K562 (cell line): ENCODE data around the gene PUS3. TPM values are rescaled to one million over a fixed set of nuclear protein-coding genes. Genes with fewer than 3 reads are reported as not detected.

Source experiments
- CBFA2T3 ChIP-seq: fragments of 450-650 bp; IDR thresholded peaks from 2 replicates; pipeline ENCODE4 v1.6.1; 2017
- CBX5 ChIP-seq: IDR thresholded peaks from 2 replicates; pipeline ENCODE4 v1.6.1; 2014; ENCODE audit warnings: low read depth, borderline replicate concordance
- FOXK1 ChIP-seq: sonication (generic); formaldehyde crosslinking; IDR thresholded peaks from 2 replicates; pipeline ENCODE4 v1.8.0; 2022; ENCODE audit warnings: missing genetic modification reagents, mild to moderate bottlenecking, borderline replicate concordance
- GABPB2 ChIP-seq: fragments of 250-450 bp; sonication (Bioruptor Pico); conservative IDR thresholded peaks from 2 replicates; pipeline ENCODE4 v1.5.1; 2021; ENCODE audit warnings: mild to moderate bottlenecking
- IFI16 ChIP-seq: fragments of 250-450 bp; sonication (Bioruptor Pico); IDR thresholded peaks from 2 replicates; pipeline ENCODE4 v2.1.2; 2022; ENCODE audit warnings: mild to moderate bottlenecking, inconsistent platforms
- NBN ChIP-seq: fragments of 450-650 bp; IDR thresholded peaks from 2 replicates; pipeline ENCODE4 v1.6.1; 2016; ENCODE audit warnings: low read depth, mild to moderate bottlenecking
- RBM17 ChIP-seq: fragments of 200-400 bp; formaldehyde crosslinking; IDR thresholded peaks from 2 replicates; pipeline ENCODE4 v1.6.1; 2017; ENCODE audit warnings: low read depth, mild to moderate bottlenecking, low read length, borderline replicate concordance
- SRSF7 ChIP-seq: fragments of 200-400 bp; formaldehyde crosslinking; optimal IDR thresholded peaks from 2 replicates; pipeline ENCODE3; 2017; ENCODE audit warnings: mild to moderate bottlenecking, low read depth, low read length
- STAT5B ChIP-seq: fragments of 250-450 bp; sonication (Bioruptor Pico); IDR thresholded peaks from 2 replicates; pipeline ENCODE4 v1.8.0; 2021; ENCODE audit warnings: mild to moderate bottlenecking, inconsistent platforms
- ZNF3 ChIP-seq: fragments of 250-450 bp; sonication (Bioruptor Pico); IDR thresholded peaks from 2 replicates; pipeline ENCODE4 v1.5.0; 2021; ENCODE audit warnings: mild to moderate bottlenecking, moderate library complexity
- ZNF311 ChIP-seq: fragments of 250-450 bp; sonication (Bioruptor Pico); IDR thresholded peaks from 2 replicates; pipeline ENCODE4 v1.4.0; 2020; ENCODE audit warnings: mild to moderate bottlenecking, moderate library complexity
- ZNF57 ChIP-seq: fragments of 450-650 bp; formaldehyde crosslinking; IDR thresholded peaks from 2 replicates; pipeline ENCODE4 v1.4.0; 2020; ENCODE audit warnings: mild to moderate bottlenecking, moderate library complexity
- polyA plus RNA-seq, 8 experiments: library from polyadenylated mRNA; depleted of rRNA in 4 of 8; stranded (reverse) in 5 of 8; unstranded in 3 of 8; fragments of >200 nt; fragmentation: Nextera tagmentation in 2 of 8; fragmentation: Illumina TruSeq in 1 of 8; extraction: Ambion mirVana in 2 of 8; extraction: Trizol in 1 of 8; gene quantifications; 2 replicates each; pipeline versions ENCODE4 v1.2.1 to v1.2.3, GENCODE V29; 2011 to 2014; ENCODE audit warnings: inconsistent platforms in 1 of 8, missing spikeins in 1 of 8
- total RNA-seq, 7 experiments: library from RNA; depleted of rRNA in 6 of 7; stranded (reverse); fragments of >200 nt in 6 of 7; fragmentation: Illumina TruSeq in 2 of 7; extraction: Trizol in 2 of 7; gene quantifications; 2 replicates each; pipeline versions ENCODE4 v1.2.1 to v1.2.3, GENCODE V29; 2011 to 2021; ENCODE audit warnings: low replicate concordance in 1 of 7
- TF ChIP-seq, protein P1 (sequence below): fragments of 250-450 bp; sonication (Bioruptor Pico); IDR thresholded peaks from 2 replicates; pipeline ENCODE4 v1.8.0; 2022; ENCODE audit warnings: moderate library complexity, mild to moderate bottlenecking, inconsistent platforms
- TF ChIP-seq, protein P2 (sequence below): fragments of 250-450 bp; sonication (Bioruptor Pico); IDR thresholded peaks from 2 replicates; pipeline ENCODE4 v1.9.0; 2021; ENCODE audit warnings: mild to moderate bottlenecking, inconsistent platforms
- TF ChIP-seq, protein P3 (sequence below): fragments of 450-650 bp; formaldehyde crosslinking; IDR thresholded peaks from 2 replicates; pipeline ENCODE4 v1.4.0; 2020; ENCODE audit warnings: mild to moderate bottlenecking
- TF ChIP-seq, protein P4 (sequence below): sonication (generic); formaldehyde crosslinking; IDR thresholded peaks from 2 replicates; pipeline ENCODE4 v1.8.0; 2022; ENCODE audit warnings: missing genetic modification reagents, mild to moderate bottlenecking, borderline replicate concordance
- TF ChIP-seq, protein P5 (sequence below), 2 experiments: fragments of 450-650 bp; conservative IDR thresholded peaks; 2 replicates each; pipeline ENCODE4 v1.6.1; 2017; ENCODE audit warnings: mild to moderate bottlenecking in 2 of 2, moderate library complexity in 2 of 2
- TF ChIP-seq, protein P6 (sequence below): sonication (generic); IDR thresholded peaks from 2 replicates; pipeline ENCODE4 v1.6.1; 2016
- TF ChIP-seq, protein P7 (sequence below): fragments of 250-450 bp; sonication (Bioruptor Pico); IDR thresholded peaks from 2 replicates; pipeline ENCODE4 v1.4.0; 2020; ENCODE audit warnings: mild to moderate bottlenecking

PUS3 gene
- total and polyA plus RNA-seq, 9 of the 15 experiments (the other 6 are each of a cell fraction or from before 2014, with no cell fraction given), result 16.5 to 49.2 (median 35.9) TPM

DNA sequence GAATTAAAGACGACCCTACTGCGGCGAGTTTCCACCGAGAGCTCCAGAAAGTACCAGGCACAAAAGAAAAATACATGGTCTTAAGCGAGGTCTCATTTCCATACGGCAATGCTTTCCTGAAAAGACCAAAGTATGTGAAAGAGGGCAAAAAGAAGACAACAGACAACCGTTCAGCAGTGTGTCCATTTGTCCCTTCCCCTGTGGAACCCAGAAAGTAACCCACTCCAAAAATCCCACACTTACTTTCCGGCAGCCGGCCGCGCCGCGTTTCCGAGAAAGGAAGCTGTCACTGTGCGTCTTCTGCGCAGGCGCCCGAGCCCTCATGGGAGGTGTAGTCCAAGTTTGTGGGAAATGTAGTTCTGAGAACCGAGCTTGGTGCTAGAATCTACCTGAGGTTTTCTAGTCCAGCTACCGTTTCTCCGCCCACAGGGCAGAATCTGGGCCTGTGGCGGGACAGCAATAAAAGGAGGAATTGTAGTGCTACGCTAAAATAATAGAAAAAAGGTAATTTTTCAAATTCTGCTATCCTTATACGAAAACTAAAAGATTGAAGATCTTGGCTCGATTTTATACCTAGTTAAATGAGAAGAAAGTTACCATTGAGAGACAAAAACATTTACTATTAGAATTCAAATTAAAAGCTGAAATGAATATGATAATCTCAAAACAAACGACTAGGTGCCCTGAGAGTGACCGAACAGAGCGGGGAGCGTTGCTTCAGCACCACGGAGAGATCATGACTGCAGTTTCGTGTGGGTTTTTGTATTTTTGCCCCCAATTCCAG is at the start of gene PUS3 (continued):
- TF ChIP-seq, protein P1, sequence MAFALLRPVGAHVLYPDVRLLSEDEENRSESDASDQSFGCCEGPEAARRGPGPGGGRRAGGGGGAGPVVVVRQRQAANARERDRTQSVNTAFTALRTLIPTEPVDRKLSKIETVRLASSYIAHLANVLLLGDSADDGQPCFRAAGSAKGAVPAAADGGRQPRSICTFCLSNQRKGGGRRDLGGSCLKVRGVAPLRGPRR, result no peak
- no peak for TF ChIP-seq ZNF3 (CRISPR knock-in tag)
- TF ChIP-seq, protein P2, sequence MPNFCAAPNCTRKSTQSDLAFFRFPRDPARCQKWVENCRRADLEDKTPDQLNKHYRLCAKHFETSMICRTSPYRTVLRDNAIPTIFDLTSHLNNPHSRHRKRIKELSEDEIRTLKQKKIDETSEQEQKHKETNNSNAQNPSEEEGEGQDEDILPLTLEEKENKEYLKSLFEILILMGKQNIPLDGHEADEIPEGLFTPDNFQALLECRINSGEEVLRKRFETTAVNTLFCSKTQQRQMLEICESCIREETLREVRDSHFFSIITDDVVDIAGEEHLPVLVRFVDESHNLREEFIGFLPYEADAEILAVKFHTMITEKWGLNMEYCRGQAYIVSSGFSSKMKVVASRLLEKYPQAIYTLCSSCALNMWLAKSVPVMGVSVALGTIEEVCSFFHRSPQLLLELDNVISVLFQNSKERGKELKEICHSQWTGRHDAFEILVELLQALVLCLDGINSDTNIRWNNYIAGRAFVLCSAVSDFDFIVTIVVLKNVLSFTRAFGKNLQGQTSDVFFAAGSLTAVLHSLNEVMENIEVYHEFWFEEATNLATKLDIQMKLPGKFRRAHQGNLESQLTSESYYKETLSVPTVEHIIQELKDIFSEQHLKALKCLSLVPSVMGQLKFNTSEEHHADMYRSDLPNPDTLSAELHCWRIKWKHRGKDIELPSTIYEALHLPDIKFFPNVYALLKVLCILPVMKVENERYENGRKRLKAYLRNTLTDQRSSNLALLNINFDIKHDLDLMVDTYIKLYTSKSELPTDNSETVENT (CRISPR knock-in tag), result no peak
- TF ChIP-seq, protein P3, sequence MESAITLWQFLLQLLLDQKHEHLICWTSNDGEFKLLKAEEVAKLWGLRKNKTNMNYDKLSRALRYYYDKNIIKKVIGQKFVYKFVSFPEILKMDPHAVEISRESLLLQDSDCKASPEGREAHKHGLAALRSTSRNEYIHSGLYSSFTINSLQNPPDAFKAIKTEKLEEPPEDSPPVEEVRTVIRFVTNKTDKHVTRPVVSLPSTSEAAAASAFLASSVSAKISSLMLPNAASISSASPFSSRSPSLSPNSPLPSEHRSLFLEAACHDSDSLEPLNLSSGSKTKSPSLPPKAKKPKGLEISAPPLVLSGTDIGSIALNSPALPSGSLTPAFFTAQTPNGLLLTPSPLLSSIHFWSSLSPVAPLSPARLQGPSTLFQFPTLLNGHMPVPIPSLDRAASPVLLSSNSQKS, result no peak
- TF ChIP-seq CBX5, result no peak
- TF ChIP-seq ZNF57, result no peak
- TF ChIP-seq, protein P4, sequence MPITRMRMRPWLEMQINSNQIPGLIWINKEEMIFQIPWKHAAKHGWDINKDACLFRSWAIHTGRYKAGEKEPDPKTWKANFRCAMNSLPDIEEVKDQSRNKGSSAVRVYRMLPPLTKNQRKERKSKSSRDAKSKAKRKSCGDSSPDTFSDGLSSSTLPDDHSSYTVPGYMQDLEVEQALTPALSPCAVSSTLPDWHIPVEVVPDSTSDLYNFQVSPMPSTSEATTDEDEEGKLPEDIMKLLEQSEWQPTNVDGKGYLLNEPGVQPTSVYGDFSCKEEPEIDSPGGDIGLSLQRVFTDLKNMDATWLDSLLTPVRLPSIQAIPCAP (CRISPR knock-in tag), result no peak
- no peak for TF ChIP-seq STAT5B (CRISPR knock-in tag)
- TF ChIP-seq RBM17, result no peak
- no peak for TF ChIP-seq GABPB2
- TF ChIP-seq, protein P5, sequence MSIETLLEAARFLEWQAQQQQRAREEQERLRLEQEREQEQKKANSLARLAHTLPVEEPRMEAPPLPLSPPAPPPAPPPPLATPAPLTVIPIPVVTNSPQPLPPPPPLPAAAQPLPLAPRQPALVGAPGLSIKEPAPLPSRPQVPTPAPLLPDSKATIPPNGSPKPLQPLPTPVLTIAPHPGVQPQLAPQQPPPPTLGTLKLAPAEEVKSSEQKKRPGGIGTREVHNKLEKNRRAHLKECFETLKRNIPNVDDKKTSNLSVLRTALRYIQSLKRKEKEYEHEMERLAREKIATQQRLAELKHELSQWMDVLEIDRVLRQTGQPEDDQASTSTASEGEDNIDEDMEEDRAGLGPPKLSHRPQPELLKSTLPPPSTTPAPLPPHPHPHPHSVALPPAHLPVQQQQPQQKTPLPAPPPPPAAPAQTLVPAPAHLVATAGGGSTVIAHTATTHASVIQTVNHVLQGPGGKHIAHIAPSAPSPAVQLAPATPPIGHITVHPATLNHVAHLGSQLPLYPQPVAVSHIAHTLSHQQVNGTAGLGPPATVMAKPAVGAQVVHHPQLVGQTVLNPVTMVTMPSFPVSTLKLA (conservative IDR thresholded peaks at IDR 0.05), result peak; percentile 44 to 74; a peak in 3 of 4 replicates
- no peak for TF ChIP-seq ZNF311
- no peak for TF ChIP-seq CBFA2T3
- TF ChIP-seq IFI16 (CRISPR knock-in tag), result no peak
- no peak for TF ChIP-seq NBN
- TF ChIP-seq, protein P6, sequence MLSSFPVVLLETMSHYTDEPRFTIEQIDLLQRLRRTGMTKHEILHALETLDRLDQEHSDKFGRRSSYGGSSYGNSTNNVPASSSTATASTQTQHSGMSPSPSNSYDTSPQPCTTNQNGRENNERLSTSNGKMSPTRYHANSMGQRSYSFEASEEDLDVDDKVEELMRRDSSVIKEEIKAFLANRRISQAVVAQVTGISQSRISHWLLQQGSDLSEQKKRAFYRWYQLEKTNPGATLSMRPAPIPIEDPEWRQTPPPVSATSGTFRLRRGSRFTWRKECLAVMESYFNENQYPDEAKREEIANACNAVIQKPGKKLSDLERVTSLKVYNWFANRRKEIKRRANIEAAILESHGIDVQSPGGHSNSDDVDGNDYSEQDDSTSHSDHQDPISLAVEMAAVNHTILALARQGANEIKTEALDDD, result no peak
- TF ChIP-seq FOXK1 (CRISPR knock-in tag), result no peak
- TF ChIP-seq, protein P7, sequence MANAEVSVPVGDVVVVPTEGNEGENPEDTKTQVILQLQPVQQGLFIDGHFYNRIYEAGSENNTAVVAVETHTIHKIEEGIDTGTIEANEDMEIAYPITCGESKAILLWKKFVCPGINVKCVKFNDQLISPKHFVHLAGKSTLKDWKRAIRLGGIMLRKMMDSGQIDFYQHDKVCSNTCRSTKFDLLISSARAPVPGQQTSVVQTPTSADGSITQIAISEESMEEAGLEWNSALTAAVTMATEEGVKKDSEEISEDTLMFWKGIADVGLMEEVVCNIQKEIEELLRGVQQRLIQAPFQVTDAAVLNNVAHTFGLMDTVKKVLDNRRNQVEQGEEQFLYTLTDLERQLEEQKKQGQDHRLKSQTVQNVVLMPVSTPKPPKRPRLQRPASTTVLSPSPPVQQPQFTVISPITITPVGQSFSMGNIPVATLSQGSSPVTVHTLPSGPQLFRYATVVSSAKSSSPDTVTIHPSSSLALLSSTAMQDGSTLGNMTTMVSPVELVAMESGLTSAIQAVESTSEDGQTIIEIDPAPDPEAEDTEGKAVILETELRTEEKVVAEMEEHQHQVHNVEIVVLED (CRISPR knock-in tag), result peak; percentile 80
- TF ChIP-seq SRSF7, result no peak
